ENCODE results near the gene DLGAP1. TPM values are rescaled to one million over a fixed set of nuclear protein-coding genes. Genes with fewer than 3 reads are reported as not detected.

DLGAP1 gene
- total and polyA plus RNA-seq, 2 of the 13 experiments (the other 11 are each of a cell fraction or from before 2014, with no cell fraction given): 0.01 TPM; not detected in 1

DNA sequence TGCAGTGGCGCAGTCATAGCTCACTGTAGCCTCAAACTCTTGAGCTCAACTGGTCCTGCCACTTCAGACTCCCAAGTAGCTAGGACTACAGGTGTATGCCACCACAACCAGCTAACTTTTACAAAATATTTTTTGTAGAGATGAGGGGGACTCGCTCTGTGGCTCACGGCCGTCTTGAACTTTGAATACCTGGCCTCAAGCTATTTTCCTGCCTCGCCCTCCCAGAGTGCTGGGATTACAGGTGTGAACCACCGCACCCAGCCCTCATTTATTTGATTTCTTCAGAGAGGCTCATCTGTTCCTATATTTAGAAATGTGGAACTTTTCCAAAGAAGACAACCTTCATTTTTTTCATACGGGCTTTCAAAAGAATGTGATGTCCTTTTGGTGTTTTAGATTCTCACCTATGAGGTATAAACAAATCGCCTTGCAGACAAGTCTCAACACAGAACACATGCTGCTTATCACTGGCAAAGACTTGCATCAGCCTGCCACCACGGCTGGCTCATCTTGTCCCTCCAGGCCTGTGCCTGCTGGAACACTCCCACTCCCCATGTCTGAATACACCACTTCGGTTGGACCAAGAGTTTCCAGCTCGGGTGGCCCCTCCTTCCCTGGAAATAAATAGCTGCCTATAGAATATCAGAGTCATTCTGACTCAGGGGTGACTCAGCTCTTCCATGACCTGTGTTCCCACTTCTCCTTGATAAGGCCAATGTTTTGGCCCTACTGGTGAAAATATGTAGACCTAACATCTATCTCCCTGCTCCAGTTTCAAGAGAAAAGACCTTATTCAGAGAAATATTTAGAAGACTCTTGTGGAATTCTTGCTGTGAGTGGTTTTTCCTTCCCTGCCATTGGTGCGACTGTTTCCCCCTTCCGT, 802.5 kb downstream of the DLGAP1 start (continued):
- TF ChIP-seq TCF12 (IDR thresholded peaks at IDR 0.05) (no peak), TCF12 (CRISPR knock-in tag; IDR thresholded peaks at IDR 0.05) (no peak), HOXA5 (CRISPR knock-in tag; IDR thresholded peaks at IDR 0.05) (no peak), ATAD3A (CRISPR knock-in tag; IDR thresholded peaks at IDR 0.05) (no peak), ZC3H13 (CRISPR knock-in tag; IDR thresholded peaks at IDR 0.05) (no peak), ZNF337 (CRISPR knock-in tag; IDR thresholded peaks at IDR 0.05; ENCODE audit: borderline replicate concordance, low read depth) (no peak), CREM (IDR thresholded peaks at IDR 0.05) (peak; percentile 3; the same call in 1 of the 2 replicates), CREM (CRISPR knock-in tag; IDR thresholded peaks at IDR 0.05) (no peak), ZNF234 (CRISPR knock-in tag; conservative IDR thresholded peaks at IDR 0.05) (no peak), ZBTB20 (CRISPR knock-in tag; IDR thresholded peaks at IDR 0.05; ENCODE audit: borderline replicate concordance, low read depth) (peak; percentile 46; the same call in 1 of the 2 replicates), ZMYM3 (CRISPR knock-in tag; IDR thresholded peaks at IDR 0.05) (0 out of 2 replicates have a peak, but pooled peaks have one; percentile 21), ZNF160 (CRISPR knock-in tag; IDR thresholded peaks at IDR 0.05) (no peak), ONECUT2 (CRISPR knock-in tag; IDR thresholded peaks at IDR 0.05) (no peak), TAF1 (CRISPR knock-in tag; IDR thresholded peaks at IDR 0.05) (peak; percentile 59; the same call in 1 of the 2 replicates), SMAD3 (CRISPR knock-in tag; IDR thresholded peaks at IDR 0.05) (0 out of 2 replicates have a peak, but pooled peaks have one; percentile 22), GATAD1 (CRISPR knock-in tag; IDR thresholded peaks at IDR 0.05) (0 out of 2 replicates have a peak, but pooled peaks have one; percentile 39), BCL6 (CRISPR knock-in tag; IDR thresholded peaks at IDR 0.05) (no peak), ZBTB42 (CRISPR knock-in tag; IDR thresholded peaks at IDR 0.05) (no peak), ZNF564 (CRISPR knock-in tag; IDR thresholded peaks at IDR 0.05) (no peak)
- TF ChIP-seq, protein P1, sequence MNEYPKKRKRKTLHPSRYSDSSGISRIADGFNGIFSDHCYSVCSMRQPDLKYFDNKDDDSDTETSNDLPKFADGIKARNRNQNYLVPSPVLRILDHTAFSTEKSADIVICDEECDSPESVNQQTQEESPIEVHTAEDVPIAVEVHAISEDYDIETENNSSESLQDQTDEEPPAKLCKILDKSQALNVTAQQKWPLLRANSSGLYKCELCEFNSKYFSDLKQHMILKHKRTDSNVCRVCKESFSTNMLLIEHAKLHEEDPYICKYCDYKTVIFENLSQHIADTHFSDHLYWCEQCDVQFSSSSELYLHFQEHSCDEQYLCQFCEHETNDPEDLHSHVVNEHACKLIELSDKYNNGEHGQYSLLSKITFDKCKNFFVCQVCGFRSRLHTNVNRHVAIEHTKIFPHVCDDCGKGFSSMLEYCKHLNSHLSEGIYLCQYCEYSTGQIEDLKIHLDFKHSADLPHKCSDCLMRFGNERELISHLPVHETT (CRISPR knock-in tag; conservative IDR thresholded peaks at IDR 0.05): no peak
- TF ChIP-seq, protein P2, sequence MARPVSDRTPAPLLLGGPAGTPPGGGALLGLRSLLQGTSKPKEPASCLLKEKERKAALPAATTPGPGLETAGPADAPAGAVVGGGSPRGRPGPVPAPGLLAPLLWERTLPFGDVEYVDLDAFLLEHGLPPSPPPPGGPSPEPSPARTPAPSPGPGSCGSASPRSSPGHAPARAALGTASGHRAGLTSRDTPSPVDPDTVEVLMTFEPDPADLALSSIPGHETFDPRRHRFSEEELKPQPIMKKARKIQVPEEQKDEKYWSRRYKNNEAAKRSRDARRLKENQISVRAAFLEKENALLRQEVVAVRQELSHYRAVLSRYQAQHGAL (CRISPR knock-in tag; IDR thresholded peaks at IDR 0.05; ENCODE audit: not compliant biosample characterization): no peak
- TF ChIP-seq, protein P3, sequence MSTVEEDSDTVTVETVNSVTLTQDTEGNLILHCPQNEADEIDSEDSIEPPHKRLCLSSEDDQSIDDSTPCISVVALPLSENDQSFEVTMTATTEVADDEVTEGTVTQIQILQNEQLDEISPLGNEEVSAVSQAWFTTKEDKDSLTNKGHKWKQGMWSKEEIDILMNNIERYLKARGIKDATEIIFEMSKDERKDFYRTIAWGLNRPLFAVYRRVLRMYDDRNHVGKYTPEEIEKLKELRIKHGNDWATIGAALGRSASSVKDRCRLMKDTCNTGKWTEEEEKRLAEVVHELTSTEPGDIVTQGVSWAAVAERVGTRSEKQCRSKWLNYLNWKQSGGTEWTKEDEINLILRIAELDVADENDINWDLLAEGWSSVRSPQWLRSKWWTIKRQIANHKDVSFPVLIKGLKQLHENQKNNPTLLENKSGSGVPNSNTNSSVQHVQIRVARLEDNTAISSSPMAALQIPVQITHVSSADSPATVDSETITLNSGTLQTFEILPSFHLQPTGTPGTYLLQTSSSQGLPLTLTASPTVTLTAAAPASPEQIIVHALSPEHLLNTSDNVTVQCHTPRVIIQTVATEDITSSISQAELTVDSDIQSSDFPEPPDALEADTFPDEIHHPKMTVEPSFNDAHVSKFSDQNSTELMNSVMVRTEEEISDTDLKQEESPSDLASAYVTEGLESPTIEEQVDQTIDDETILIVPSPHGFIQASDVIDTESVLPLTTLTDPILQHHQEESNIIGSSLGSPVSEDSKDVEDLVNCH (CRISPR knock-in tag; IDR thresholded peaks at IDR 0.05): no peak
- TF ChIP-seq, protein P4, sequence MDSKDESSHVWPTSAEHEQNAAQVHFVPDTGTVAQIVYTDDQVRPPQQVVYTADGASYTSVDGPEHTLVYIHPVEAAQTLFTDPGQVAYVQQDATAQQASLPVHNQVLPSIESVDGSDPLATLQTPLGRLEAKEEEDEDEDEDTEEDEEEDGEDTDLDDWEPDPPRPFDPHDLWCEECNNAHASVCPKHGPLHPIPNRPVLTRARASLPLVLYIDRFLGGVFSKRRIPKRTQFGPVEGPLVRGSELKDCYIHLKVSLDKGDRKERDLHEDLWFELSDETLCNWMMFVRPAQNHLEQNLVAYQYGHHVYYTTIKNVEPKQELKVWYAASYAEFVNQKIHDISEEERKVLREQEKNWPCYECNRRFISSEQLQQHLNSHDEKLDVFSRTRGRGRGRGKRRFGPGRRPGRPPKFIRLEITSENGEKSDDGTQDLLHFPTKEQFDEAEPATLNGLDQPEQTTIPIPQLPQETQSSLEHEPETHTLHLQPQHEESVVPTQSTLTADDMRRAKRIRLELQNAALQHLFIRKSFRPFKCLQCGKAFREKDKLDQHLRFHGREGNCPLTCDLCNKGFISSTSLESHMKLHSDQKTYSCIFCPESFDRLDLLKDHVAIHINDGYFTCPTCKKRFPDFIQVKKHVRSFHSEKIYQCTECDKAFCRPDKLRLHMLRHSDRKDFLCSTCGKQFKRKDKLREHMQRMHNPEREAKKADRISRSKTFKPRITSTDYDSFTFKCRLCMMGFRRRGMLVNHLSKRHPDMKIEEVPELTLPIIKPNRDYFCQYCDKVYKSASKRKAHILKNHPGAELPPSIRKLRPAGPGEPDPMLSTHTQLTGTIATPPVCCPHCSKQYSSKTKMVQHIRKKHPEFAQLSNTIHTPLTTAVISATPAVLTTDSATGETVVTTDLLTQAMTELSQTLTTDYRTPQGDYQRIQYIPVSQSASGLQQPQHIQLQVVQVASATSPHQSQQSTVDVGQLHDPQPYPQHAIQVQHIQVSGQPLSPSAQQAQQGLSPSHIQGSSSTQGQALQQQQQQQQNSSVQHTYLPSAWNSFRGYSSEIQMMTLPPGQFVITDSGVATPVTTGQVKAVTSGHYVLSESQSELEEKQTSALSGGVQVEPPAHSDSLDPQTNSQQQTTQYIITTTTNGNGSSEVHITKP (CRISPR knock-in tag; IDR thresholded peaks at IDR 0.05; ENCODE audit: low read depth): peak; percentile 75; the same call in 1 of the 2 replicates

All from HepG2 (cell line).